Endothelial cell of umbilical vein (primary cell): ENCODE data around the gene CDC34. TPM values are rescaled to one million over a fixed set of nuclear protein-coding genes. Genes with fewer than 3 reads are reported as not detected.

Experiments
- BruUV-seq: library from RNA; stranded (reverse); fragments of 400-500 nt; replicated peaks from 2 replicates; lab custom pipeline; 2021; lab: Mats Ljungman, UMichigan
- CTCF ChIA-PET: fragments of 300-600, 350-600 bp; sonication (Branson Sonifier 250); formaldehyde crosslinking; loops from one replicate; lab custom pipeline; 2021; ENCODE audit warnings: antibody characterized with exemption, inconsistent platforms; lab: Charles Lee
- POLR2A ChIA-PET: fragments of 300-600, 350-600 bp; sonication (Branson Sonifier 250); formaldehyde crosslinking; loops from one replicate; lab custom pipeline; 2021; ENCODE audit warnings: antibody characterized with exemption, inconsistent platforms; lab: Charles Lee
- DNase-seq: peaks from one replicate; pipeline ENCODE4 v3.0.0-alpha.2; 2011; ENCODE audit warnings: low read depth, low spot score
- FAIRE-seq: peaks from 2 replicates; lab custom pipeline; 2011; peaks lifted over from hg19 to GRCh38; lab: Jason Lieb, UNC
- H2AFZ ChIP-seq: 2 replicates; pipeline ENCODE4 v1.6.0; 2012; ENCODE audit warnings: low read depth, low read length, control low read depth, inconsistent platforms
- H3K27ac ChIP-seq: 2 replicates; pipeline ENCODE4 v1.5.1; 2011; ENCODE audit warnings: low read depth, mild to moderate bottlenecking, control low read depth, low read length, moderate library complexity; ENCODE audit not compliant: insufficient read depth
- H3K27me3 ChIP-seq, 2 experiments: 2 replicates each; pipeline versions ENCODE4 v1.6.0 to v1.6.1; 2011; ENCODE audit warnings: low read length in 2 of 2, mixed read lengths in 1 of 2; ENCODE audit not compliant: control insufficient read depth in 2 of 2, insufficient read depth in 2 of 2
- H3K36me3 ChIP-seq, 2 experiments: 2 replicates in 1 of 2; 3 replicates in 1 of 2; pipeline ENCODE4 v1.5.1; 2011; ENCODE audit warnings: low read length in 2 of 2, mild to moderate bottlenecking in 1 of 2, moderate library complexity in 1 of 2; ENCODE audit not compliant: control insufficient read depth in 2 of 2, insufficient read depth in 2 of 2; ENCODE audit errors: extremely low read depth in 1 of 2
- H3K4me1 ChIP-seq: 3 replicates; pipeline ENCODE4 v1.5.1; 2011; ENCODE audit warnings: mild to moderate bottlenecking, low read length; ENCODE audit not compliant: control insufficient read depth, insufficient read depth; ENCODE audit errors: extremely low read depth
- H3K4me2 ChIP-seq: 2 replicates; pipeline ENCODE4 v1.6.1; 2011; ENCODE audit warnings: low read length, control low read depth, mixed read lengths; ENCODE audit not compliant: insufficient read depth
- H3K4me3 ChIP-seq, 3 experiments: fragments of 200-600 bp in 1 of 3; sonication (generic), shearing (Covaris generic) in 1 of 3; replicated peaks in 1 of 3; 2 replicates each; pipeline ENCODE4 v1.5.1; 2011 to 2016; ENCODE audit warnings: control low read depth in 3 of 3, low read length in 3 of 3, mild to moderate bottlenecking in 2 of 3, inconsistent platforms in 1 of 3, low read depth in 1 of 3, moderate library complexity in 1 of 3; ENCODE audit not compliant: insufficient read depth in 1 of 3
- H3K79me2 ChIP-seq: 2 replicates; pipeline ENCODE4 v1.6.0; 2012; ENCODE audit warnings: low read length, inconsistent platforms; ENCODE audit not compliant: control insufficient read depth, insufficient read depth
- H3K9ac ChIP-seq: replicated peaks from 2 replicates; pipeline ENCODE3; 2011; ENCODE audit warnings: low read length, control low read depth; ENCODE audit not compliant: insufficient read depth; ENCODE audit errors: extremely low read depth
- H3K9me1 ChIP-seq: replicated peaks from 3 replicates; pipeline ENCODE4 v1.6.0; 2011; ENCODE audit warnings: mild to moderate bottlenecking, low read length; ENCODE audit not compliant: control insufficient read depth, insufficient read depth; ENCODE audit errors: extremely low read depth
- H3K9me3 ChIP-seq: replicated peaks from 2 replicates; pipeline ENCODE4 v1.5.1; 2012; ENCODE audit warnings: low read length, inconsistent platforms; ENCODE audit not compliant: control insufficient read depth, insufficient read depth
- H4K20me1 ChIP-seq: replicated peaks from 2 replicates; pipeline ENCODE3; 2011; ENCODE audit warnings: mild to moderate bottlenecking, low read length; ENCODE audit not compliant: control insufficient read depth, insufficient read depth; ENCODE audit errors: extremely low read depth
- EZH2 ChIP-seq: IDR thresholded peaks from 2 replicates; pipeline ENCODE4 v1.6.1; 2012; ENCODE audit warnings: borderline replicate concordance, low read depth, mild to moderate bottlenecking, moderate library complexity, low read length, inconsistent platforms; ENCODE audit not compliant: severe bottlenecking
- FOS ChIP-seq: IDR thresholded peaks from 2 replicates; pipeline ENCODE4 v1.6.1; 2011; ENCODE audit warnings: mild to moderate bottlenecking, low read length, moderate library complexity, borderline replicate concordance; ENCODE audit not compliant: insufficient read depth
- GATA2 ChIP-seq: IDR thresholded peaks from 2 replicates; pipeline ENCODE4 v1.7.0; 2011; ENCODE audit warnings: low read depth, mild to moderate bottlenecking, moderate library complexity, mixed read lengths, low read length; ENCODE audit not compliant: insufficient read length, insufficient read depth
- JUN ChIP-seq: IDR thresholded peaks from 2 replicates; pipeline ENCODE4 v1.6.1; 2011; ENCODE audit warnings: borderline replicate concordance, low read depth; ENCODE audit not compliant: insufficient read length, insufficient read depth
- MAX ChIP-seq: IDR thresholded peaks from 2 replicates; pipeline ENCODE4 v1.6.1; 2011; ENCODE audit not compliant: insufficient read depth, insufficient read length
- MYC ChIP-seq: IDR thresholded peaks from one replicate; pipeline ENCODE4 v1.6.1; 2011; ENCODE audit warnings: mild to moderate bottlenecking, low read depth, low read length
- POLR2A ChIP-seq: IDR thresholded peaks from 2 replicates; pipeline ENCODE4 v1.6.1; 2012; ENCODE audit warnings: low read depth, mild to moderate bottlenecking, control low read depth, low read length
- POLR2AphosphoS5 ChIP-seq: IDR thresholded peaks from 2 replicates; pipeline ENCODE4 v1.6.1; 2012; ENCODE audit warnings: low read depth, mild to moderate bottlenecking, control low read depth, low read length, moderate library complexity; ENCODE audit not compliant: insufficient read depth
- dilution Hi-C: fragments of 300-500 bp; cut with MboI; formaldehyde crosslinking; loops from one replicate; pipeline ENCODE4 v1.15.0; 2019; ENCODE audit warnings: low sequenced_read_pairs; ENCODE audit not compliant: extremely low pct_ligation_motif_present
- intact Hi-C: fragments of 100-400 bp; cut with micrococcal nuclease; formaldehyde crosslinking; loops from one replicate; pipeline ENCODE4 v1.10.0; 2022
- polyA plus RNA-seq, 4 experiments: library from polyadenylated mRNA; depleted of rRNA in 3 of 4; stranded (reverse) in 3 of 4; unstranded in 1 of 4; fragments of >200 nt; gene quantifications; 2 replicates each; pipeline versions ENCODE4 v1.2.1 to v1.2.3, GENCODE V29; 2011 to 2012; ENCODE audit warnings: missing spikeins in 1 of 4
- total RNA-seq: library from RNA; stranded (reverse); gene quantifications from 2 replicates; pipeline ENCODE4 v1.2.3, GENCODE V29; 2021
- TF ChIP-seq, protein P1 (sequence below), 2 donors: IDR thresholded peaks; 1 replicate in 1 of 2; 2 replicates in 1 of 2; pipeline ENCODE4 v1.5.1; 2011; ENCODE audit warnings: low read length in 2 of 2, mild to moderate bottlenecking in 2 of 2, moderate library complexity in 2 of 2, control low read depth in 1 of 2, inconsistent platforms in 1 of 2, low read depth in 1 of 2; ENCODE audit not compliant: insufficient read depth in 1 of 2; ENCODE audit errors: extremely low read depth in 1 of 2

The CDC34 gene
- total and polyA plus RNA-seq, 2 donors (not counting 3 experiments of a cell fraction or from before 2014, with no cell fraction given), result 90.4 to 92.9 TPM

DNA sequence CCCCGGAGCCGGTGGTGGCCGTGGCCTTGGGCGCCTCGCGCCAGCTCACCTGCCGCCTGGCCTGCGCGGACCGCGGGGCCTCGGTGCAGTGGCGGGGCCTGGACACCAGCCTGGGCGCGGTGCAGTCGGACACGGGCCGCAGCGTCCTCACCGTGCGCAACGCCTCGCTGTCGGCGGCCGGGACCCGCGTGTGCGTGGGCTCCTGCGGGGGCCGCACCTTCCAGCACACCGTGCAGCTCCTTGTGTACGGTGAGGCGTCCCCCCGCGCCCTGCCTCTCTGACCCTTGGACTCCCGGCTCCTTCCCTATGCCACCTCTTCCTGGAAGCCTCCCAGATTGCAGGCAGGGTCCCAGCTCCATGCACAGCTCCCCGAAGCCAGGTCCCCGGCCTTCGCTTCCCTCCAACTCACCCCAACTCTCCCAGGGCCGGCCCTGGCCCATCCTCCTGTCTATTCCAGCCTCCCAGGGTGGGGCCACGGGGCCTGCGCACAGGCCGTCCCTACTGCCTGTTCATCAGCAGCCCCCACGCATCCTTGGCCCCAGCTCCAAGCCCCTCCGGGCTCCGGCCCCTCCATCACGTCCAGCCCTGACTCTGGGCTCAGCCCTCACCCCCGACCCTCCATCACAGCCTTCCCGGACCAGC lies 33.6 kb upstream of the CDC34 start:
- FAIRE-seq (no peak), DNase-seq (no peak)
- H3K36me3 ChIP-seq, result no peaks in the 10 kb centered on the region
- H3K4me3 ChIP-seq, result no peak overlapping the region
- no peak overlapping the region for H2AFZ ChIP-seq
- no peaks in the 10 kb centered on the region for H4K20me1 ChIP-seq
- H3K9me3 ChIP-seq, result no peaks in the 10 kb centered on the region
- no peaks in the 10 kb centered on the region for H3K4me1 ChIP-seq
- TF ChIP-seq, protein P1, sequence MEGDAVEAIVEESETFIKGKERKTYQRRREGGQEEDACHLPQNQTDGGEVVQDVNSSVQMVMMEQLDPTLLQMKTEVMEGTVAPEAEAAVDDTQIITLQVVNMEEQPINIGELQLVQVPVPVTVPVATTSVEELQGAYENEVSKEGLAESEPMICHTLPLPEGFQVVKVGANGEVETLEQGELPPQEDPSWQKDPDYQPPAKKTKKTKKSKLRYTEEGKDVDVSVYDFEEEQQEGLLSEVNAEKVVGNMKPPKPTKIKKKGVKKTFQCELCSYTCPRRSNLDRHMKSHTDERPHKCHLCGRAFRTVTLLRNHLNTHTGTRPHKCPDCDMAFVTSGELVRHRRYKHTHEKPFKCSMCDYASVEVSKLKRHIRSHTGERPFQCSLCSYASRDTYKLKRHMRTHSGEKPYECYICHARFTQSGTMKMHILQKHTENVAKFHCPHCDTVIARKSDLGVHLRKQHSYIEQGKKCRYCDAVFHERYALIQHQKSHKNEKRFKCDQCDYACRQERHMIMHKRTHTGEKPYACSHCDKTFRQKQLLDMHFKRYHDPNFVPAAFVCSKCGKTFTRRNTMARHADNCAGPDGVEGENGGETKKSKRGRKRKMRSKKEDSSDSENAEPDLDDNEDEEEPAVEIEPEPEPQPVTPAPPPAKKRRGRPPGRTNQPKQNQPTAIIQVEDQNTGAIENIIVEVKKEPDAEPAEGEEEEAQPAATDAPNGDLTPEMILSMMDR (IDR thresholded peaks at IDR 0.05; ENCODE audit: extremely low read depth in 1 of 2, insufficient read depth in 1 of 2, low read depth in 1 of 2, low read length in 2 of 2), result no peak
- peak; percentile 98 for TF ChIP-seq EZH2
- intact Hi-C loops, result no loop called here
- CTCF ChIA-PET, result interaction anchor here (1.3 to 1.6 kb wide), 2 partner anchors 9 to 13 kb away, joined by 5 to 16 read pairs; partner anchors contain the start of gene TPGS1
- H3K79me2 ChIP-seq, result no peaks in the 10 kb centered on the region
- H3K9ac ChIP-seq, result no peak overlapping the region
- no peak overlapping the region for H3K4me2 ChIP-seq
- no peaks in the 10 kb centered on the region for H3K9me1 ChIP-seq
- H3K27ac ChIP-seq, result no peak overlapping the region
- POLR2A ChIA-PET, result no interaction called here
- dilution Hi-C loops, result no loop called here
- BruUV-seq, result no TSS peak
- H3K27me3 ChIP-seq, result peaks cover 9 to 12% of the 10 kb centered on the region in 2 experiments

- Histone ChIP-seq H3K4me2 (no peak overlapping the region), H3K36me3 (no peaks in the 10 kb centered on the region), H3K27me3 (peaks cover 9 to 12% of the 10 kb centered on the region in 2 experiments), H3K4me1 (no peaks in the 10 kb centered on the region), H3K27ac (no peak overlapping the region), H4K20me1 (no peaks in the 10 kb centered on the region), H3K9ac (no peak overlapping the region), H3K9me1 (no peaks in the 10 kb centered on the region), H3K79me2 (no peaks in the 10 kb centered on the region), H2AFZ (no peak overlapping the region), H3K9me3 (no peaks in the 10 kb centered on the region), H3K4me3 (no peak overlapping the region)
- intact Hi-C loops (no loop called here), dilution Hi-C loops (no loop called here)
- BruUV-seq, result no TSS peak
- TF ChIP-seq MAX (no peak), EZH2 (no peak), POLR2A (no peak), JUN (no peak), GATA2 (no peak), POLR2AphosphoS5 (no peak), MYC (no peak), FOS (no peak)
- TF ChIP-seq, protein P1 (IDR thresholded peaks at IDR 0.05; ENCODE audit: extremely low read depth in 1 of 2, insufficient read depth in 1 of 2, low read depth in 1 of 2, low read length in 2 of 2), result no peak
- POLR2A ChIA-PET, result no interaction called here
- CTCF ChIA-PET, result interaction anchor here (1.3 to 1.6 kb wide), 2 partner anchors 8 to 12 kb away, joined by 5 to 16 read pairs; partner anchors contain the start of gene TPGS1
- FAIRE-seq (no peak), DNase-seq (no peak)
Measured at GRCh38 chr19:498511-498891, 33.1 kb upstream of the CDC34 start.
